ENCODE measurements around the gene UQCC3. TPM values are rescaled to one million over a fixed set of nuclear protein-coding genes. Genes with fewer than 3 reads are reported as not detected.

The UQCC3 gene
- total RNA-seq, 1 donor from 2014 or later = 11.7 TPM

DNA sequence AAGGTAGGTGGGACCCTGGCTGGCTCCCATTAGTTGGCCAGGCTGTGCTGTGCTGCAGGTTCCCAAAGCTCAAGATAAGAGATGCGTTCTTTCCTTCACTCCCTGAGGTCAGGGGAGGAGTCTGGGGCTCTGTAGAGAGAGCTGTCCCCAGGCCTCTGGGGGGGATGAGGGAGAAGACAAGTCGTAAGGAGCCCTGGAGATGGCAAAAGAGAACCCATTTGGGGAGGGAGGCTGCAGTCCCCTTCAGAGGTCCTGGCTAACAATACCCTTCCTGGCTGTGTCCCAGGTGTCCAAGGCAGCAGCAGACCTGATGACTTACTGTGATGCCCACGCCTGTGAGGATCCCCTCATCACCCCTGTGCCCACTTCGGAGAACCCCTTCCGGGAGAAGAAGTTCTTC is 36.9 kb downstream of the UQCC3 start:
- no peak for DNase-seq (ENCODE audit: extremely low spot score, unreplicated experiment)
- TF ChIP-seq, protein P1, sequence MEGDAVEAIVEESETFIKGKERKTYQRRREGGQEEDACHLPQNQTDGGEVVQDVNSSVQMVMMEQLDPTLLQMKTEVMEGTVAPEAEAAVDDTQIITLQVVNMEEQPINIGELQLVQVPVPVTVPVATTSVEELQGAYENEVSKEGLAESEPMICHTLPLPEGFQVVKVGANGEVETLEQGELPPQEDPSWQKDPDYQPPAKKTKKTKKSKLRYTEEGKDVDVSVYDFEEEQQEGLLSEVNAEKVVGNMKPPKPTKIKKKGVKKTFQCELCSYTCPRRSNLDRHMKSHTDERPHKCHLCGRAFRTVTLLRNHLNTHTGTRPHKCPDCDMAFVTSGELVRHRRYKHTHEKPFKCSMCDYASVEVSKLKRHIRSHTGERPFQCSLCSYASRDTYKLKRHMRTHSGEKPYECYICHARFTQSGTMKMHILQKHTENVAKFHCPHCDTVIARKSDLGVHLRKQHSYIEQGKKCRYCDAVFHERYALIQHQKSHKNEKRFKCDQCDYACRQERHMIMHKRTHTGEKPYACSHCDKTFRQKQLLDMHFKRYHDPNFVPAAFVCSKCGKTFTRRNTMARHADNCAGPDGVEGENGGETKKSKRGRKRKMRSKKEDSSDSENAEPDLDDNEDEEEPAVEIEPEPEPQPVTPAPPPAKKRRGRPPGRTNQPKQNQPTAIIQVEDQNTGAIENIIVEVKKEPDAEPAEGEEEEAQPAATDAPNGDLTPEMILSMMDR (conservative IDR thresholded peaks at IDR 0.05) = no peak
- H3K36me3 Mint-ChIP-seq = peaks cover 20% of the 10 kb centered on the region
- H3K4me3 Mint-ChIP-seq = peak overlapping the region; percentile 95
- no peaks in the 10 kb centered on the region for H3K9me3 Mint-ChIP-seq
- peak overlapping the region; percentile 96 for H3K27ac Mint-ChIP-seq
- peaks cover 40% of the 10 kb centered on the region for H3K4me1 Mint-ChIP-seq (ENCODE audit: unreplicated experiment)
- no peaks in the 10 kb centered on the region for H3K27me3 Mint-ChIP-seq

DNA sequence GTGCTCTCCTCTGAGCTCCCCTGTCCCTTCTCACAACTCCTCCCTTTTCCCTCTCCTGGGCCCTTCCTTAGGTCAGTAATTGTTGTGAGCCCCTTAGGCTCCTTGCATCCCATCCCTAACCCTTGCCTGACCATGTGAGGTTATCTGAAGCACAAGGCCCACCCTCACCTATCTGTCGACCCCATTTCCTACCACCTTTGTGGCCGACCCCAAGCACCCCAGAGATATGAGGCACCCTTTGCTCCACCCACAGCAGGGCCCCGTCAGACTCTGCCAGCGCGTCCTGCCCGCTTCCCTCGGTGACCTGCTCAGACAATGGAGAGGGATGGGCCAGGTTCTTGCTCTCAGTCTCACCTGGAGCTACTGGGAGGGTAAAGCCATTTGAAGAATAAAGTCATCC is 37.3 kb downstream of the UQCC3 start:
- Mint-ChIP-seq H3K4me1 (ENCODE audit: unreplicated experiment) (peaks cover 44% of the 10 kb centered on the region), H3K36me3 (peaks cover 22% of the 10 kb centered on the region), H3K27me3 (no peaks in the 10 kb centered on the region), H3K9me3 (no peaks in the 10 kb centered on the region), H3K27ac (peak overlapping the region; percentile 96), H3K4me3 (peak overlapping the region; percentile 95)
- no peak for DNase-seq (ENCODE audit: extremely low spot score, unreplicated experiment)
- TF ChIP-seq, protein P1 (conservative IDR thresholded peaks at IDR 0.05) = no peak

DNA sequence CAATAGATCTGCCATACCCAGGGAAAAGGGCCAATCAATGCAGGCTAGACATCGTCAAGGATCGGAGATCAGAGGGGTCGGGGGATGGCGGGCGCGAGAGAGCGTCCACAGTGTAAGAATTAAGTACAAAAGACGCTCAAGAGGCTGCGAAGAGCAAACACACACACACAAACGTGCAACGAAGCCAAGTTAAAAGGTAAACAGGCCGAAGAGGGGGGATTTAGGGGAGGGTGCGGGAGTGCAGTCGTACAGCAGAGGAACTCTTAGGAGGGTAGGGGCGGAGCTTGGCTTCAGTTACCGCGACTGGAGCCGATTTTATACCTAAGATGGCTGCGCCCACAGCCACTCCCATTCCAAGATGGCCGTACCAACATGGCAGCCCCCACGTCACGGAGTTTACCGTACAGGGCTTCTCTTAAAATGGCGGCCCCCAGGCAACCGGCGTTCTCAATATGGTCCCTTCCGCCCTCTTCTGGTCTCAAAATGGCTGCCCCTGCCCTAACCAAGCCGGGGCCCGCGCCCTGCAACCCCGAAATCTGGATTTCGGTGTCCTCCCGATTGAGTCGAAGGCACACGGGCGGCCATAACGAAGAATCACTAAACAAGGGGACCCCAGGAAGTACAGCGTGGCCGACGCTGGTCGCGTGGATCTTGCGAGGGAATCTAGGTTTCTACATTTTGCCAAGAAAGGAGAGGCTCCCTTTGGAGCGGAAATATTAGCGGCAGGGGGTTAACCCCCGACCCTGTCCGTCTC is 38.0 kb downstream of the UQCC3 start:
- TF ChIP-seq, protein P1 (conservative IDR thresholded peaks at IDR 0.05) = peak; percentile 17
- Mint-ChIP-seq H3K9me3 (no peaks in the 10 kb centered on the region), H3K27me3 (no peaks in the 10 kb centered on the region), H3K4me1 (ENCODE audit: unreplicated experiment) (peaks cover 49% of the 10 kb centered on the region), H3K36me3 (peaks cover 26% of the 10 kb centered on the region), H3K4me3 (peak overlapping the region; percentile 95), H3K27ac (peak overlapping the region; percentile 96)
- peak; percentile 94 for DNase-seq (ENCODE audit: extremely low spot score, unreplicated experiment)

DNA sequence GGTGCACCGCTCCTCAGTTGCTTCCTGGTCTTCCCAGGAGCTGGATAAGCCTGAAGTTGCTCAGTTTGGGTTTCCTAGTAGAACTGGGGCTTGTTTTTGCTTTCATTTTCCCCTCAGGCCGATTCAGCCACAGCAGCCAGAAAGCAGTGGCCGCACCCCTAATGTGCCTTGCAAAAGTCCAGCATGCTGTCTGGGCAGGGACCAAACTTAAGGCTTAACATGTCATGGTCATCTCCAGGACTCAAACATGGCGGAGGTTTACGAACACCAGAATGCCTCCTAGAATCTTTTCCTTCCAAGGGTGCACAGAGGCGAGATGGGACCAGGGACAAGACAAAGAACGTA is 38.5 kb downstream of the UQCC3 start:
- TF ChIP-seq, protein P1 (conservative IDR thresholded peaks at IDR 0.05) = no peak
- Mint-ChIP-seq H3K27ac (peak overlapping the region; percentile 96), H3K4me1 (ENCODE audit: unreplicated experiment) (peaks cover 49% of the 10 kb centered on the region), H3K27me3 (no peaks in the 10 kb centered on the region), H3K36me3 (peaks cover 26% of the 10 kb centered on the region), H3K4me3 (peak overlapping the region; percentile 95), H3K9me3 (no peaks in the 10 kb centered on the region)
- no peak for DNase-seq (ENCODE audit: extremely low spot score, unreplicated experiment)

DNA sequence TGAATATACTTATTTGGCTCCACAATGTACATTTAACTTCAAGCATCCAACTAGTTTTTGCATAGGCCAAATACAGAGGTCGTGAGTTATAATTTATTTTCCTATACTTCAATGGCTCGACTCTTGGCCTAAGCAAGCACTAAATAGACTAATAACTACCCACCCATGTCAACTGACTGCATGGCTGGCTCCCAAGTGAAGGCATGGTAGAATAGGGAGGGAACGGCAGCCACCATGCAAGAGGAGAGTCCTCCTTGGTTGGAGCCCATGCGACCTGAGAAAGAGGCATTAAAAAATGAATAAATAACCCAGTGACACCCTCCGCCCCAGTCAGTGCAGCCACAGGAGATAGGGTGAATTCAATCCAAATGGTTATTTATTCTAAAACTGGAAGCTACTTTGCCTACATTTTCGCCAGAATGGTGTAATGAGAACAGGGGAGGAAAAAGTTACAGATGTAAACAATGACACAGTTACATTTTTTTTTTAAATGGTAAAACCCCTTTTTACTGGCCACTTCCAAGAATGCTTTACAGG is 40.9 kb downstream of the UQCC3 start:
- no peak for DNase-seq (ENCODE audit: extremely low spot score, unreplicated experiment)
- peaks cover 43% of the 10 kb centered on the region for H3K36me3 Mint-ChIP-seq
- H3K4me1 Mint-ChIP-seq (ENCODE audit: unreplicated experiment) = peaks cover 36% of the 10 kb centered on the region
- H3K9me3 Mint-ChIP-seq = no peaks in the 10 kb centered on the region
- TF ChIP-seq, protein P1 (conservative IDR thresholded peaks at IDR 0.05) = no peak
- peak overlapping the region; percentile 97 for H3K27ac Mint-ChIP-seq
- peak overlapping the region; percentile 13 for H3K4me3 Mint-ChIP-seq
- H3K27me3 Mint-ChIP-seq = no peaks in the 10 kb centered on the region
